VCaP (cell line): Measurements from ENCODE around the gene HS2ST1.
A peak's percentile ranks its signal among the peaks of the same experiment; 100 is the strongest.

Source experiments
- H3K27ac ChIP-seq: fragments of 450-650 bp; 2 replicates; pipeline ENCODE4 v1.5.1; 2017
- TF ChIP-seq, protein P1 (sequence below): fragments of 450-650 bp; conservative IDR thresholded peaks from 2 replicates; pipeline ENCODE4 v1.5.1; 2017; ENCODE audit warnings: mild to moderate bottlenecking, moderate library complexity

HS2ST1 gene

GRCh38 chr1:87091425-87091824 lies 177.0 kb downstream of the HS2ST1 start:
- no peak overlapping the region for H3K27ac ChIP-seq
- TF ChIP-seq, protein P1, sequence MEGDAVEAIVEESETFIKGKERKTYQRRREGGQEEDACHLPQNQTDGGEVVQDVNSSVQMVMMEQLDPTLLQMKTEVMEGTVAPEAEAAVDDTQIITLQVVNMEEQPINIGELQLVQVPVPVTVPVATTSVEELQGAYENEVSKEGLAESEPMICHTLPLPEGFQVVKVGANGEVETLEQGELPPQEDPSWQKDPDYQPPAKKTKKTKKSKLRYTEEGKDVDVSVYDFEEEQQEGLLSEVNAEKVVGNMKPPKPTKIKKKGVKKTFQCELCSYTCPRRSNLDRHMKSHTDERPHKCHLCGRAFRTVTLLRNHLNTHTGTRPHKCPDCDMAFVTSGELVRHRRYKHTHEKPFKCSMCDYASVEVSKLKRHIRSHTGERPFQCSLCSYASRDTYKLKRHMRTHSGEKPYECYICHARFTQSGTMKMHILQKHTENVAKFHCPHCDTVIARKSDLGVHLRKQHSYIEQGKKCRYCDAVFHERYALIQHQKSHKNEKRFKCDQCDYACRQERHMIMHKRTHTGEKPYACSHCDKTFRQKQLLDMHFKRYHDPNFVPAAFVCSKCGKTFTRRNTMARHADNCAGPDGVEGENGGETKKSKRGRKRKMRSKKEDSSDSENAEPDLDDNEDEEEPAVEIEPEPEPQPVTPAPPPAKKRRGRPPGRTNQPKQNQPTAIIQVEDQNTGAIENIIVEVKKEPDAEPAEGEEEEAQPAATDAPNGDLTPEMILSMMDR, result no peak

- TF ChIP-seq, protein P1, result no peak
- no peak overlapping the region for H3K27ac ChIP-seq
Measured at GRCh38 chr1:87092846-87093245, 178.4 kb downstream of the HS2ST1 start.

- TF ChIP-seq, protein P1, result no peak
- H3K27ac ChIP-seq, result no peak overlapping the region
Measured at GRCh38 chr1:87093286-87093685, 178.9 kb downstream of the HS2ST1 start.

GRCh38 chr1:87094238-87094637 lies 179.8 kb downstream of the HS2ST1 start:
- peak overlapping the region; percentile 9; the same call in 1 of the 2 replicates for H3K27ac ChIP-seq
- TF ChIP-seq, protein P1, result no peak

DNA sequence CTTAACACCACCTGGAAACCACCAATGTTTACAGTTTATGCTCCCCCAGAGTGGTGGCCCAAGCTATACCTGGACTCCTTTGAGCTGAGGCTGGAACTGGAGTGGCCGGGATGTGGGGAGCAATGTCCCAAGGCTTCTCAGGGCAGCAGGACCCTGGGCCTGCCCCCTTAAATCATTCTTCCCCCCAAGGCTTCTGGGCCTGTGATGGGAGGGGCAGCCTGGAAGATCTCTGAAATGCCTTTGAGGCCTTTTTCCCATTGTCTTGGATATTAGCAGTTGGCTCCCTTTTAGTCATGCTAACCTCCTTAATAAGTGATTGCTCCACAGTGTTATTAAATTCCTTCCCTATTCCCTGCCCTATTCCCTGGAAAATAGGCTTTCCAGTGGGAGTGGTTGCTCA lies 185.8 kb downstream of the HS2ST1 start:
- TF ChIP-seq, protein P1, result no peak
- no peak overlapping the region for H3K27ac ChIP-seq

DNA sequence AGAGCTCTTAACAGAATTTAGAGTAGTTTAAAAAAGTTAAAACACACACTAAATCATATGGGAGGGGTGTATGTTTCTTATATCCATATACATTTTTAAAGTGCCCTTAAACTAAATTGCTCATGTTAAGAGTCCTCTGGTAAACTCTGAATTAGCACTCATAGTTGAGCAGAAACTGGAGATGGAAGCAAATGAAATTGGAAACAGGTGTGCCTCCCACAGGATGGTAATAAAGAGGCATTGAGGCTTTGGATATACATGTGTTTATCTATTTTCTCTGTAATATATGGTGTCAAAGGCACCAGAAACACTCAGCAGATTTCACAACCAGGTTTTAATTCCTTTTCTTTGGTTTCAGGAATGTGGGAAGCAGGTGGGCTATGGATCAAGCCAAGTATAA lies 188.6 kb downstream of the HS2ST1 start:
- H3K27ac ChIP-seq, result no peak overlapping the region
- TF ChIP-seq, protein P1, result no peak

- TF ChIP-seq, protein P1, result no peak
Measured at GRCh38 chr1:87104140-87104539, 189.7 kb downstream of the HS2ST1 start.

More at GRCh38 chr1:87104140-87104539, 189.7 kb downstream of the HS2ST1 start:
- peak overlapping the region; percentile 23; the same call in 1 of the 2 replicates for H3K27ac ChIP-seq
